Mammary epithelial cell (primary cell): ENCODE measurements around the gene MAPK14.

Source experiments
- CTCF ChIP-seq, 2 donors: IDR thresholded peaks in 1 of 2; conservative IDR thresholded peaks in 1 of 2; 2 replicates each; pipeline ENCODE4 v1.5.1; 2011 to 2012; ENCODE audit warnings: inconsistent platforms in 2 of 2, low read length in 2 of 2, mild to moderate bottlenecking in 2 of 2, control low read depth in 1 of 2, low read depth in 1 of 2; ENCODE audit not compliant: insufficient read depth in 1 of 2; ENCODE audit errors: extremely low read depth in 1 of 2
- EZH2 ChIP-seq: IDR thresholded peaks from 2 replicates; pipeline ENCODE4 v1.6.1; 2012; ENCODE audit warnings: low read length, inconsistent platforms, borderline replicate concordance

DNA sequence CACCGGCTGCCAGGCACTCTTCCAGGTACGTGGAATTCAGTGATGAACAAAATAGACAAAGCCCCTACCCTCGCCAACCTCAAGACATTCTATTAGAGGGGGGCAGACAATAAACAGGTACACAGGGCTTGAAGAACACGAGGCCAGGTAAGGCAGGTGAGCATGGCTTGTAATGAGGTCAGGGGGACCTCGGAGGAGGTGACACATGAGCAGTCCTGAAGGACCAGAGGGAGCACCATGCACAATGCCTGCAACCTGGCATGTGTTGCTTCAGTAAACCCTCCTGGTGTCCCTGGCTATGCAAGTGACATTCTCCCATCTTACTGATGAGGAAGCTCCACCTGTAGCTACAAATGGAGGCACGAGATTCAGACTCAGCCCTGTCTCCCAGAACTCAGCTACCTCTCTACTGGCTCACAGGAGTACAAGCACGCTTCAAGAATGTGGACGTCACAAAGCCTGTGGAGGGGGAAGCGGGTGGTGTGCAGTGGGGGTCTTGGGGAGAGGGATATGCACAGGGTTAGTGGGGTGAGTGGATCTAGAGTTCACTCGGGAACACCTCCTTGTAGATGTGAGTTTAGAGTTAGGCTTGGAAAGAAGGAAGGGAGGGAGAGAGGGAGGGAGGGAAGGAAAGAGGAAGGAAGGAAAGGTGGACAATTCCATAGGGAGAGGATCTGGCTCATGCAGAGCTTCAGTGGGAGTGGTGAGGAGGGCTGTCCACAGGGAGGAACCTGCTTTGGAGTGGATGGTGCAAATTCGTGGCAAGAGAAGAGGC is 95.1 kb downstream of the MAPK14 start:
- TF ChIP-seq CTCF (conservative IDR thresholded peaks at IDR 0.05 in 1 of 2, IDR thresholded peaks at IDR 0.05 in 1 of 2; ENCODE audit: extremely low read depth in 1 of 2, insufficient read depth in 1 of 2, low read depth in 1 of 2, low read length in 2 of 2) = no peak
- TF ChIP-seq EZH2 = no peak
